Measurements from ENCODE around the gene VKORC1L1.

DNA sequence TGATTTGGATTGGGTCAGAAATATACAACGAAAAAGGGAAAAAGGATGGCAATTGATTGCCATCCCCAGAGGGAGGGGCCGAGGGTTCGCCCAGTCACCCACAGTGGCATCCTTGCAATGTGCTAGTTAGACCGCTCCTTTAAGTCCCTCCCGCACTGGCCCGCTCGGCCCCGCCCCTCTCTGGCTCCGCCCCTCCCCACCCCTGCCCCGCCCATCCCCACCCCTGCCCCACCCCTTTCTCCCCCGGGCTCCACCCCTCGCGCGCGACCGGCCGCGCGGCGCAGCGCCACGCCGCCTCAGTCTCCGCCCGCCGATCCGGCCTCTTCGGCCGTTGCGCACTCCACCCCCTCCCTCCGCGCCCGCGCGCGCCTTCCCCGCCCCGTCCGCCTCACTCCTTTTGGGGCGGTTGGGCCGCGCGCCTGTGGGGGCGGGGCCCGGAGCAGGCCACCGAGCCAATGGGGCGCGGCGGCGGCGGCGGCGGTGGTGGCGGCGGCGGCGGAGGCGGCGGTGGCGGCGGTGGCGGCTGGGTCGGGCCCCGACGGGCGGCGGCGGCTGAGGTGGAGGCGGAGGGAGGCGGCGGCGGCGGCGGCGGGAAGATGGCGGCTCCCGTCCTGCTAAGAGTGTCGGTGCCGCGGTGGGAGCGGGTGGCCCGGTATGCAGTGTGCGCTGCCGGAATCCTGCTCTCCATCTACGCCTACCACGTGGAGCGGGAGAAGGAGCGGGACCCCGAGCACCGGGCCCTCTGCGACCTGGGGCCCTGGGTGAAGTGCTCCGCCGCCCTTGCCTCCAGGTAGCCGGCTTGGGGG, at the start of gene VKORC1L1:
- TF ChIP-seq, protein P1, sequence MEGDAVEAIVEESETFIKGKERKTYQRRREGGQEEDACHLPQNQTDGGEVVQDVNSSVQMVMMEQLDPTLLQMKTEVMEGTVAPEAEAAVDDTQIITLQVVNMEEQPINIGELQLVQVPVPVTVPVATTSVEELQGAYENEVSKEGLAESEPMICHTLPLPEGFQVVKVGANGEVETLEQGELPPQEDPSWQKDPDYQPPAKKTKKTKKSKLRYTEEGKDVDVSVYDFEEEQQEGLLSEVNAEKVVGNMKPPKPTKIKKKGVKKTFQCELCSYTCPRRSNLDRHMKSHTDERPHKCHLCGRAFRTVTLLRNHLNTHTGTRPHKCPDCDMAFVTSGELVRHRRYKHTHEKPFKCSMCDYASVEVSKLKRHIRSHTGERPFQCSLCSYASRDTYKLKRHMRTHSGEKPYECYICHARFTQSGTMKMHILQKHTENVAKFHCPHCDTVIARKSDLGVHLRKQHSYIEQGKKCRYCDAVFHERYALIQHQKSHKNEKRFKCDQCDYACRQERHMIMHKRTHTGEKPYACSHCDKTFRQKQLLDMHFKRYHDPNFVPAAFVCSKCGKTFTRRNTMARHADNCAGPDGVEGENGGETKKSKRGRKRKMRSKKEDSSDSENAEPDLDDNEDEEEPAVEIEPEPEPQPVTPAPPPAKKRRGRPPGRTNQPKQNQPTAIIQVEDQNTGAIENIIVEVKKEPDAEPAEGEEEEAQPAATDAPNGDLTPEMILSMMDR (IDR thresholded peaks at IDR 0.05; ENCODE audit: poor library complexity, severe bottlenecking) = no peak
- no peak for TF ChIP-seq TAF1 (IDR thresholded peaks at IDR 0.05; ENCODE audit: low read depth)
- TF ChIP-seq EZH2 (IDR thresholded peaks at IDR 0.05; ENCODE audit: borderline replicate concordance, insufficient read depth, low read length, poor library complexity, severe bottlenecking) = no peak
- TF ChIP-seq POLR2AphosphoS5 (IDR thresholded peaks at IDR 0.05) = peak; percentile 61
- TF ChIP-seq, protein P2, sequence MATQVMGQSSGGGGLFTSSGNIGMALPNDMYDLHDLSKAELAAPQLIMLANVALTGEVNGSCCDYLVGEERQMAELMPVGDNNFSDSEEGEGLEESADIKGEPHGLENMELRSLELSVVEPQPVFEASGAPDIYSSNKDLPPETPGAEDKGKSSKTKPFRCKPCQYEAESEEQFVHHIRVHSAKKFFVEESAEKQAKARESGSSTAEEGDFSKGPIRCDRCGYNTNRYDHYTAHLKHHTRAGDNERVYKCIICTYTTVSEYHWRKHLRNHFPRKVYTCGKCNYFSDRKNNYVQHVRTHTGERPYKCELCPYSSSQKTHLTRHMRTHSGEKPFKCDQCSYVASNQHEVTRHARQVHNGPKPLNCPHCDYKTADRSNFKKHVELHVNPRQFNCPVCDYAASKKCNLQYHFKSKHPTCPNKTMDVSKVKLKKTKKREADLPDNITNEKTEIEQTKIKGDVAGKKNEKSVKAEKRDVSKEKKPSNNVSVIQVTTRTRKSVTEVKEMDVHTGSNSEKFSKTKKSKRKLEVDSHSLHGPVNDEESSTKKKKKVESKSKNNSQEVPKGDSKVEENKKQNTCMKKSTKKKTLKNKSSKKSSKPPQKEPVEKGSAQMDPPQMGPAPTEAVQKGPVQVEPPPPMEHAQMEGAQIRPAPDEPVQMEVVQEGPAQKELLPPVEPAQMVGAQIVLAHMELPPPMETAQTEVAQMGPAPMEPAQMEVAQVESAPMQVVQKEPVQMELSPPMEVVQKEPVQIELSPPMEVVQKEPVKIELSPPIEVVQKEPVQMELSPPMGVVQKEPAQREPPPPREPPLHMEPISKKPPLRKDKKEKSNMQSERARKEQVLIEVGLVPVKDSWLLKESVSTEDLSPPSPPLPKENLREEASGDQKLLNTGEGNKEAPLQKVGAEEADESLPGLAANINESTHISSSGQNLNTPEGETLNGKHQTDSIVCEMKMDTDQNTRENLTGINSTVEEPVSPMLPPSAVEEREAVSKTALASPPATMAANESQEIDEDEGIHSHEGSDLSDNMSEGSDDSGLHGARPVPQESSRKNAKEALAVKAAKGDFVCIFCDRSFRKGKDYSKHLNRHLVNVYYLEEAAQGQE (IDR thresholded peaks at IDR 0.05; ENCODE audit: borderline replicate concordance) = no peak

Data from neural cell (in vitro differentiated cells).